ENCODE results near the gene XRCC5. TPM values are rescaled to one million over a fixed set of nuclear protein-coding genes. Genes with fewer than 3 reads are reported as not detected.

The XRCC5 gene
- 100 to 1,000 TPM; 112 to 153 (median 143) TPM for total RNA-seq

- DNase-seq (ENCODE audit: low spot score) (peak; percentile 86), ATAC-seq (ENCODE audit: low FRiP score) (peak; percentile 93)
- TF ChIP-seq, protein P1, sequence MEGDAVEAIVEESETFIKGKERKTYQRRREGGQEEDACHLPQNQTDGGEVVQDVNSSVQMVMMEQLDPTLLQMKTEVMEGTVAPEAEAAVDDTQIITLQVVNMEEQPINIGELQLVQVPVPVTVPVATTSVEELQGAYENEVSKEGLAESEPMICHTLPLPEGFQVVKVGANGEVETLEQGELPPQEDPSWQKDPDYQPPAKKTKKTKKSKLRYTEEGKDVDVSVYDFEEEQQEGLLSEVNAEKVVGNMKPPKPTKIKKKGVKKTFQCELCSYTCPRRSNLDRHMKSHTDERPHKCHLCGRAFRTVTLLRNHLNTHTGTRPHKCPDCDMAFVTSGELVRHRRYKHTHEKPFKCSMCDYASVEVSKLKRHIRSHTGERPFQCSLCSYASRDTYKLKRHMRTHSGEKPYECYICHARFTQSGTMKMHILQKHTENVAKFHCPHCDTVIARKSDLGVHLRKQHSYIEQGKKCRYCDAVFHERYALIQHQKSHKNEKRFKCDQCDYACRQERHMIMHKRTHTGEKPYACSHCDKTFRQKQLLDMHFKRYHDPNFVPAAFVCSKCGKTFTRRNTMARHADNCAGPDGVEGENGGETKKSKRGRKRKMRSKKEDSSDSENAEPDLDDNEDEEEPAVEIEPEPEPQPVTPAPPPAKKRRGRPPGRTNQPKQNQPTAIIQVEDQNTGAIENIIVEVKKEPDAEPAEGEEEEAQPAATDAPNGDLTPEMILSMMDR (IDR thresholded peaks at IDR 0.05), result no peak
Measured at GRCh38 chr2:216108967-216109921, at the start of gene XRCC5. Gene XRCC5, plus strand, starts transcription at chr2:216109348. Its CDS starts 89 bp downstream, at chr2:216109437.

DNA sequence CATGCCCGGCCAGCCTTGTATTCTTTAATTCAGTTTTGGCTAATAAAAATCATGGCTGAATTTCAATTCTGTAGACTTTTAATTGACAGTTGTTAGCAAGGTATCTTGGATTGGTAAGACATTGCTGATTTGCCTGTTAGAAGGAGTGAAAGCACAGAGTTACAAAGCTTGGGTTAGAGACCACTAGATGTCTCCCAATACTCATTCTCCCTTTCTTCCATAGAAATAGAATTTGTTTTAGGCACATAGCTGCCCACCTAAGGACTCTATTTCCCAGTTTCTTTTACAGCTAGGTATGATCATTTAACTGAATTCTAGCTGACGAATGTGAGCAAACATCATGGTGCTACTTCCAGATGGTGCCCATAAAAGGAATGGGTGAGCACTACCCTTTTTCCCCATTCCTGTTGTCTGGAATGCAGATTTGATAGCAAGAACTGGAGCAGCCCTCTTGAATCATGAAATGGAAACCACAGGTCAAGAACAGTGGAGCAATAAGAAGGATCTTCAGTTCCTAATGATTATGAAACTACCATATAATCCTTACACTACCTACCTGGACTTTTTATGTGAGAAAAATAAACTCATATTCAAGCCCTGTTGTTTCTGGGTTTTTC is 45.0 kb upstream of the XRCC5 start:
- ATAC-seq (ENCODE audit: low FRiP score), result no peak
- no peak for DNase-seq (ENCODE audit: low spot score)
- TF ChIP-seq, protein P1 (IDR thresholded peaks at IDR 0.05), result no peak

- no peak for ATAC-seq (ENCODE audit: low FRiP score)
- TF ChIP-seq, protein P1 (IDR thresholded peaks at IDR 0.05), result no peak
- no peak for DNase-seq (ENCODE audit: low spot score)
Measured at GRCh38 chr2:216064665-216065064, 44.5 kb upstream of the XRCC5 start.

DNA sequence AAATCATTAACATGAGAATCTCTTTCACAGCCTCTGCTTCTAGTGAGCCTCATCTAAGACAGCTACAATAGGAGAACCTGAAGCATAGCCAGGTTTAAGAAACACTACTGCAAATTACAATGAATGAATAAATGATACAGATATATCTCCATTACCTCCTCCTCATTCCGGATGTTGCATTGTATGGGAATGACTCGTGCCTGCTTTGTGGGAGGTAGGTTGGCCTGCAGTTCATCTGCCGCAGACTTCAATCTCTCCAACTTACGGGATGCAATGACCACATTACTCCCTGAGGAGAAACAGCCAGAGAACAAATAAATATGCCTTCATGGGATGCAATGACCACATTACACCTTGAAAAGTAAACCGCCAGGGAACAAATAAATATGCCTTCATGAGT is 42.9 kb upstream of the XRCC5 start:
- ATAC-seq (ENCODE audit: low FRiP score) (no peak), DNase-seq (ENCODE audit: low spot score) (no peak)
- TF ChIP-seq, protein P1 (IDR thresholded peaks at IDR 0.05), result no peak

- no peak for ATAC-seq (ENCODE audit: low FRiP score)
- no peak for DNase-seq (ENCODE audit: low spot score)
- TF ChIP-seq, protein P1 (IDR thresholded peaks at IDR 0.05), result no peak
Measured at GRCh38 chr2:216069028-216069427, 40.1 kb upstream of the XRCC5 start.

- no peak for ATAC-seq (ENCODE audit: low FRiP score)
- no peak for DNase-seq (ENCODE audit: low spot score)
- TF ChIP-seq, protein P1 (IDR thresholded peaks at IDR 0.05), result no peak
Measured at GRCh38 chr2:216070195-216070594, 39.0 kb upstream of the XRCC5 start.
